Astrocyte (in vitro differentiated cells and primary cell): ENCODE results near the gene LGALS16. TPM values are rescaled to one million over a fixed set of nuclear protein-coding genes. Genes with fewer than 3 reads are reported as not detected.

Experiments
- DNase-seq: peaks from one replicate; pipeline ENCODE4 v3.0.0-alpha.2; 2010; ENCODE audit warnings: low read depth
- FAIRE-seq: peaks from 2 replicates; lab custom pipeline; 2011; peaks lifted over from hg19 to GRCh38; lab: Jason Lieb, UNC
- H2AFZ ChIP-seq: 2 replicates; pipeline ENCODE4 v1.6.0; 2012; ENCODE audit warnings: low read depth, low read length, inconsistent platforms
- H3K27ac ChIP-seq: 2 replicates; pipeline ENCODE4 v1.5.1; 2011; ENCODE audit warnings: low read depth, low read length, inconsistent platforms
- H3K27me3 ChIP-seq: 2 replicates; pipeline ENCODE4 v1.6.0; 2011; ENCODE audit warnings: low read length, inconsistent platforms; ENCODE audit not compliant: insufficient read depth
- H3K36me3 ChIP-seq: 2 replicates; pipeline ENCODE4 v1.5.1; 2011; ENCODE audit warnings: low read length, inconsistent platforms; ENCODE audit not compliant: insufficient read depth
- H3K4me1 ChIP-seq: 2 replicates; pipeline ENCODE4 v1.5.1; 2011; ENCODE audit warnings: low read length, inconsistent platforms; ENCODE audit not compliant: insufficient read depth
- H3K4me2 ChIP-seq: 2 replicates; pipeline ENCODE4 v1.6.0; 2012; ENCODE audit warnings: low read length, inconsistent platforms
- H3K4me3 ChIP-seq: 2 replicates; pipeline ENCODE4 v1.5.1; 2011; ENCODE audit warnings: low read depth, mild to moderate bottlenecking, low read length, inconsistent platforms; ENCODE audit not compliant: insufficient read depth
- H3K79me2 ChIP-seq: 2 replicates; pipeline ENCODE4 v1.6.0; 2012; ENCODE audit warnings: mild to moderate bottlenecking, low read length, inconsistent platforms; ENCODE audit not compliant: insufficient read depth
- H3K9ac ChIP-seq: 2 replicates; pipeline ENCODE4 v1.6.0; 2012; ENCODE audit warnings: mild to moderate bottlenecking, low read length, inconsistent platforms
- H3K9me3 ChIP-seq: 2 replicates; pipeline ENCODE4 v1.5.1; 2012; ENCODE audit warnings: low read depth, mild to moderate bottlenecking, low read length, inconsistent platforms; ENCODE audit not compliant: insufficient read depth
- H4K20me1 ChIP-seq: 2 replicates; pipeline ENCODE4 v1.6.0; 2012; ENCODE audit warnings: low read length, inconsistent platforms; ENCODE audit not compliant: insufficient read depth
- H3K27ac Mint-ChIP-seq: one replicate; pipeline ENCODE4 v1.8.0; 2021; ENCODE audit warnings: mild to moderate bottlenecking, mixed read lengths; ENCODE audit not compliant: unreplicated experiment
- H3K27me3 Mint-ChIP-seq: one replicate; pipeline ENCODE4 v1.8.0; 2021; ENCODE audit warnings: low read depth, mixed read lengths; ENCODE audit not compliant: unreplicated experiment
- H3K36me3 Mint-ChIP-seq: one replicate; pipeline ENCODE4 v1.8.0; 2021; ENCODE audit warnings: low read depth, mixed read lengths; ENCODE audit not compliant: unreplicated experiment
- H3K4me1 Mint-ChIP-seq: one replicate; pipeline ENCODE4 v1.8.0; 2021; ENCODE audit warnings: low read depth, mixed read lengths; ENCODE audit not compliant: unreplicated experiment
- H3K4me3 Mint-ChIP-seq: one replicate; pipeline ENCODE4 v1.8.0; 2021; ENCODE audit warnings: mild to moderate bottlenecking, moderate library complexity, mixed read lengths; ENCODE audit not compliant: unreplicated experiment
- H3K9me3 Mint-ChIP-seq: one replicate; pipeline ENCODE4 v1.8.0; 2021; ENCODE audit warnings: mild to moderate bottlenecking, mixed read lengths; ENCODE audit not compliant: unreplicated experiment
- CTCF ChIP-seq: IDR thresholded peaks from 2 replicates; pipeline ENCODE4 v1.5.1; 2011; ENCODE audit warnings: low read depth, mild to moderate bottlenecking, inconsistent platforms, low read length, moderate library complexity; ENCODE audit not compliant: insufficient read depth
- EZH2 ChIP-seq: IDR thresholded peaks from 2 replicates; pipeline ENCODE4 v1.6.1; 2012; ENCODE audit warnings: mild to moderate bottlenecking, low read length, inconsistent platforms; ENCODE audit not compliant: insufficient read depth
- total RNA-seq: library from RNA; stranded (reverse); gene quantifications from 2 replicates; pipeline ENCODE4 v1.2.1, GENCODE V29; 2021

The LGALS16 gene
- total RNA-seq, 1 donor from 2014 or later = not detected

GRCh38 chr19:39696387-39696786 is 40.7 kb downstream of the LGALS16 start:
- Mint-ChIP-seq H3K36me3 (no peaks in the 10 kb centered on the region), H3K27me3 (peaks cover 20% of the 10 kb centered on the region), H3K4me3 (no peak overlapping the region), H3K4me1 (no peaks in the 10 kb centered on the region), H3K9me3 (no peaks in the 10 kb centered on the region), H3K27ac (no peak overlapping the region)
- no peaks in the 10 kb centered on the region for H4K20me1 ChIP-seq
- no peak overlapping the region for H2AFZ ChIP-seq
- FAIRE-seq (no peak), DNase-seq (no peak)
- no peak overlapping the region for H3K4me3 ChIP-seq
- no peaks in the 10 kb centered on the region for H3K4me1 ChIP-seq
- H3K79me2 ChIP-seq = no peaks in the 10 kb centered on the region
- H3K27ac ChIP-seq = no peak overlapping the region
- TF ChIP-seq EZH2 (no peak), CTCF (no peak)
- H3K9ac ChIP-seq = no peak overlapping the region
- no peaks in the 10 kb centered on the region for H3K27me3 ChIP-seq
- no peak overlapping the region for H3K4me2 ChIP-seq
- no peaks in the 10 kb centered on the region for H3K36me3 ChIP-seq
- H3K9me3 ChIP-seq = no peaks in the 10 kb centered on the region

- no peak for TF ChIP-seq CTCF
- no peak for TF ChIP-seq EZH2
- Histone ChIP-seq H3K4me2 (no peak overlapping the region), H3K9me3 (no peaks in the 10 kb centered on the region), H3K27ac (no peak overlapping the region), H3K27me3 (no peaks in the 10 kb centered on the region), H3K4me3 (no peak overlapping the region), H3K4me1 (no peaks in the 10 kb centered on the region), H3K36me3 (no peaks in the 10 kb centered on the region), H3K79me2 (no peaks in the 10 kb centered on the region), H4K20me1 (no peaks in the 10 kb centered on the region), H2AFZ (no peak overlapping the region), H3K9ac (no peak overlapping the region)
- no peak for DNase-seq
- Mint-ChIP-seq H3K36me3 (no peaks in the 10 kb centered on the region), H3K4me1 (no peaks in the 10 kb centered on the region), H3K27ac (no peak overlapping the region), H3K4me3 (no peak overlapping the region), H3K27me3 (peaks cover 15% of the 10 kb centered on the region), H3K9me3 (no peaks in the 10 kb centered on the region)
- FAIRE-seq = no peak
These were observed 42.8 kb downstream of the LGALS16 start for GRCh38 chr19:39698535-39698934.

- no peak overlapping the region for H3K4me3 Mint-ChIP-seq
- no peaks in the 10 kb centered on the region for H3K4me1 Mint-ChIP-seq
- Histone ChIP-seq H4K20me1 (no peaks in the 10 kb centered on the region), H3K36me3 (no peaks in the 10 kb centered on the region), H3K9ac (no peak overlapping the region), H3K4me3 (no peak overlapping the region), H3K27me3 (no peaks in the 10 kb centered on the region), H2AFZ (no peak overlapping the region), H3K79me2 (no peaks in the 10 kb centered on the region), H3K4me1 (no peaks in the 10 kb centered on the region), H3K9me3 (no peaks in the 10 kb centered on the region), H3K4me2 (no peak overlapping the region), H3K27ac (no peak overlapping the region)
- no peak for TF ChIP-seq EZH2
- no peaks in the 10 kb centered on the region for H3K9me3 Mint-ChIP-seq
- no peak for FAIRE-seq
- no peak for DNase-seq
- H3K36me3 Mint-ChIP-seq = no peaks in the 10 kb centered on the region
- H3K27me3 Mint-ChIP-seq = peaks cover 11% of the 10 kb centered on the region
- no peak overlapping the region for H3K27ac Mint-ChIP-seq
These were observed 45.6 kb downstream of the LGALS16 start for GRCh38 chr19:39701291-39701690.
